Renal cortex interstitium (tissue), 15 donors: ENCODE results near the gene EXOC6. TPM values are rescaled to one million over a fixed set of nuclear protein-coding genes. Genes with fewer than 3 reads are reported as not detected.

Source experiments
- DNase-seq, 11 donors: peaks; one replicate each; pipeline ENCODE4 v3.0.0-alpha.2; 2013; ENCODE audit warnings: low read depth in 9 of 11, low spot score in 4 of 11; ENCODE audit errors: extremely low read depth in 1 of 11
- long read RNA-seq, 16 experiments: transcript quantifications; one replicate each; lab custom pipeline, GENCODE V29; 2026
- polyA plus RNA-seq, 3 donors: library from polyadenylated mRNA; unstranded; fragments of 120-200 nt; gene quantifications; one replicate each; pipeline ENCODE4 v1.2.1, GENCODE V29; 2013; ENCODE audit not compliant: insufficient read length in 3 of 3

The EXOC6 gene
- 10 to 100 TPM; 15.7 to 19.7 (median 16.2) TPM for polyA plus RNA-seq
- long read RNA-seq, donor 1, result 0 reads
- long read RNA-seq, donor 2, partial matches to known transcripts, result 0 of 1 reads
- long read RNA-seq, donor 2, other reads (novel, unspliced or antisense), result 0 of 1 reads
- long read RNA-seq, donor 3, partial matches to known transcripts, result 0 of 1 reads
- long read RNA-seq, donor 3, other reads (novel, unspliced or antisense), result 0 of 1 reads
- long read RNA-seq, donor 4, partial matches to known transcripts, result 0 of 3 reads
- long read RNA-seq, donor 4, other reads (novel, unspliced or antisense), result 0 of 3 reads
- long read RNA-seq, donor 5, result 0 reads
- long read RNA-seq, donor 6, partial matches to known transcripts, result 0 of 2 reads
- long read RNA-seq, donor 6, other reads (novel, unspliced or antisense), result 0 of 2 reads
- long read RNA-seq, donor 7, partial matches to known transcripts, result 5 of 10 reads
- long read RNA-seq, donor 7, other reads (novel, unspliced or antisense), result 0 of 10 reads
- long read RNA-seq, donor 8, result 0 reads
- long read RNA-seq, donor 9, partial matches to known transcripts, result 0 of 2 reads
- long read RNA-seq, donor 9, other reads (novel, unspliced or antisense), result 0 of 2 reads
- long read RNA-seq, donor 10, partial matches to known transcripts, result 0 of 2 reads
- long read RNA-seq, donor 10, other reads (novel, unspliced or antisense), result 0 of 2 reads
- long read RNA-seq, donor 11, partial matches to known transcripts, result 0 of 2 reads
- long read RNA-seq, donor 11, other reads (novel, unspliced or antisense), result 0 of 2 reads
- long read RNA-seq, donor 12, result 0 reads
- long read RNA-seq, donor 13, result 0 reads
- long read RNA-seq, donor 14, partial matches to known transcripts, result 0 of 1 reads
- long read RNA-seq, donor 14, other reads (novel, unspliced or antisense), result 0 of 1 reads
- long read RNA-seq, donor 15, result 0 reads
- long read RNA-seq, donor 16, partial matches to known transcripts, result 0 of 3 reads
- long read RNA-seq, donor 16, other reads (novel, unspliced or antisense), result 0 of 3 reads

- peak; percentile 59 to 88 (median 79) for DNase-seq
Observed at GRCh38 chr10:92848441-92849233, at the start of gene EXOC6. Gene EXOC6 (plus strand): TSS chr10:92848520. CDS start chr10:92848534, 14 bp downstream.

- DNase-seq, result no peak
Observed at GRCh38 chr10:92799568-92799967, 48.8 kb upstream of the EXOC6 start.

GRCh38 chr10:92800134-92800733, 48.1 kb upstream of the EXOC6 start:
- DNase-seq, result peak in 1 of 11 donors; percentile 29

GRCh38 chr10:92801978-92802872, 46.1 kb upstream of the EXOC6 start:
- no peak for DNase-seq

- no peak for DNase-seq
Observed at GRCh38 chr10:92809840-92810239, 38.5 kb upstream of the EXOC6 start.

GRCh38 chr10:92810934-92811532, 37.3 kb upstream of the EXOC6 start:
- DNase-seq, result no peak

- DNase-seq, result no peak
Observed at GRCh38 chr10:92811986-92812385, 36.3 kb upstream of the EXOC6 start.

- DNase-seq, result no peak
Observed at GRCh38 chr10:92813979-92814378, 34.3 kb upstream of the EXOC6 start.

- no peak for DNase-seq
Observed at GRCh38 chr10:92814790-92815189, 33.5 kb upstream of the EXOC6 start.

- no peak for DNase-seq
Observed at GRCh38 chr10:92816091-92816531, 32.2 kb upstream of the EXOC6 start.

GRCh38 chr10:92822060-92822634, 26.2 kb upstream of the EXOC6 start:
- no peak for DNase-seq

- DNase-seq, result no peak
Observed at GRCh38 chr10:92822964-92823363, 25.4 kb upstream of the EXOC6 start.

- DNase-seq, result no peak
Observed at GRCh38 chr10:92826061-92826460, 22.3 kb upstream of the EXOC6 start.

GRCh38 chr10:92826504-92826903, 21.8 kb upstream of the EXOC6 start:
- DNase-seq, result no peak

GRCh38 chr10:92829042-92829785, 19.1 kb upstream of the EXOC6 start:
- no peak for DNase-seq

GRCh38 chr10:92829786-92830377, 18.4 kb upstream of the EXOC6 start:
- DNase-seq, result no peak
